Measurements from ENCODE around the gene PMIS2. TPM values are rescaled to one million over a fixed set of nuclear protein-coding genes. Genes with fewer than 3 reads are reported as not detected.

PMIS2 gene
- total and polyA plus RNA-seq, 8 donors: not detected

GRCh38 chr19:35542209-35542608, 43.8 kb upstream of the PMIS2 start:
- Histone ChIP-seq H3K36me3 (peaks cover 0 to 15% (median 5%) of the 10 kb centered on the region in 4 donors), H3K27me3 (no peaks in the 10 kb centered on the region), H3K27ac (no peak overlapping the region), H3K4me3 (no peak overlapping the region), H3K9me3 (no peaks in the 10 kb centered on the region), H3K4me1 (peaks cover 13 to 34% (median 26%) of the 10 kb centered on the region in 4 donors)
- no peak for DNase-seq
- intact Hi-C loops (cut with DNase I; ENCODE audit: low total_unique reads): loop anchor here (10.0 kb wide), 1 partner anchor 173 kb away; the partner anchor contains the start of gene KMT2B
- 94 to 96% (median 96%) methylated on average over 10 to 11 of the region's 11 CpGs for WGBS, 5 donors
- TF ChIP-seq CTCF (IDR thresholded peaks at IDR 0.05) (no peak), EP300 (IDR thresholded peaks at IDR 0.05) (no peak), POLR2AphosphoS5 (IDR thresholded peaks at IDR 0.05) (no peak), POLR2A (IDR thresholded peaks at IDR 0.05) (no peak)

GRCh38 chr19:35543280-35544109, 42.5 kb upstream of the PMIS2 start:
- TF ChIP-seq CTCF (IDR thresholded peaks at IDR 0.05) (no peak), POLR2AphosphoS5 (IDR thresholded peaks at IDR 0.05) (no peak), POLR2A (IDR thresholded peaks at IDR 0.05) (no peak), EP300 (IDR thresholded peaks at IDR 0.05) (no peak)
- no peak overlapping the region for H3K4me3 ChIP-seq
- H3K4me1 ChIP-seq: peaks cover 13 to 42% (median 30%) of the 10 kb centered on the region in 4 donors
- no peak for DNase-seq
- H3K9me3 ChIP-seq: no peaks in the 10 kb centered on the region
- H3K27ac ChIP-seq: no peak overlapping the region
- H3K27me3 ChIP-seq: no peaks in the 10 kb centered on the region
- peaks cover 0 to 28% (median 11%) of the 10 kb centered on the region in 4 donors for H3K36me3 ChIP-seq
- intact Hi-C loops (cut with DNase I; ENCODE audit: low total_unique reads): loop anchor here (10.0 kb wide), 1 partner anchor 171 kb away; the partner anchor contains the start of gene KMT2B
- WGBS, 5 donors: 93 to 97% (median 96%) methylated on average over 7 to 15 of the region's 15 CpGs

- Histone ChIP-seq H3K9me3 (no peaks in the 10 kb centered on the region), H3K36me3 (peaks cover 0 to 31% (median 12%) of the 10 kb centered on the region in 4 donors), H3K4me3 (peak overlapping the region; percentile 82 to 89 (median 87)), H3K27ac (peak overlapping the region in 3 of 5 donors; percentile 84 to 92 (median 89)), H3K27me3 (no peaks in the 10 kb centered on the region), H3K4me1 (peaks cover 13 to 44% (median 32%) of the 10 kb centered on the region in 4 donors)
- DNase-seq: no peak
- intact Hi-C loops (cut with DNase I; ENCODE audit: low total_unique reads): loop anchor here (10.0 kb wide), 1 partner anchor 171 kb away; the partner anchor contains the start of gene KMT2B
- 70 to 83% (median 81%) methylated on average over 3 of the region's 3 CpGs for WGBS, 5 donors
- no peak for TF ChIP-seq POLR2AphosphoS5 (IDR thresholded peaks at IDR 0.05)
- no peak for TF ChIP-seq POLR2A (IDR thresholded peaks at IDR 0.05)
- no peak for TF ChIP-seq EP300 (IDR thresholded peaks at IDR 0.05)
- TF ChIP-seq CTCF (IDR thresholded peaks at IDR 0.05): no peak
Observed at GRCh38 chr19:35544110-35544802, 41.7 kb upstream of the PMIS2 start.
